Esophagus squamous epithelium (tissue), 5 donors: Measurements from ENCODE around the gene DPEP1. TPM values are rescaled to one million over a fixed set of nuclear protein-coding genes. Genes with fewer than 3 reads are reported as not detected.
"Not testable (repeated sequence)": the region's sequence is repeated elsewhere in the genome, so short reads cannot be mapped to it uniquely, and the experiment has no call there.

Experiments used
- DNase-seq: peaks from one replicate; lab custom pipeline; 2025; lab: John Stamatoyannopoulos, UW
- H3K27ac ChIP-seq, 4 donors: fragments of 200-600 bp; sonication (generic); one replicate each; pipeline ENCODE4 v1.5.1; 2016 to 2019; ENCODE audit warnings: mild to moderate bottlenecking in 1 of 4
- H3K27me3 ChIP-seq, 4 donors: fragments of 200-600 bp; sonication (generic); 1 replicate in 3 of 4; 2 replicates in 1 of 4; pipeline versions ENCODE4 v1.5.1 to v1.6.0; 2017 to 2021; ENCODE audit warnings: antibody characterized with exemption in 1 of 4
- H3K36me3 ChIP-seq, 3 donors: fragments of 200-600 bp; sonication (generic); one replicate each; pipeline ENCODE4 v1.5.1; 2016 to 2019
- H3K4me1 ChIP-seq, 3 donors: fragments of 200-600 bp; sonication (generic); one replicate each; pipeline ENCODE4 v1.5.1; 2017 to 2019
- H3K4me3 ChIP-seq, 4 donors: fragments of 200-600 bp; sonication (generic); 1 replicate in 3 of 4; 2 replicates in 1 of 4; pipeline ENCODE4 v1.5.1; 2016 to 2019; ENCODE audit warnings: mild to moderate bottlenecking in 2 of 4, moderate library complexity in 1 of 4
- H3K9me3 ChIP-seq, 3 donors: fragments of 200-600 bp; sonication (generic); one replicate each; pipeline ENCODE4 v1.5.1; 2016 to 2019
- CTCF ChIP-seq, 6 experiments: fragments of 450-650 bp in 4 of 6; fragments of 200-600 bp in 2 of 6; sonication (generic) in 2 of 6; IDR thresholded peaks; one replicate each; pipeline ENCODE4 v1.5.1; 2016 to 2019; ENCODE audit warnings: antibody characterized with exemption in 6 of 6, mild to moderate bottlenecking in 4 of 6, moderate library complexity in 4 of 6
- POLR2A ChIP-seq, 4 donors: fragments of 450-650 bp; IDR thresholded peaks; one replicate each; pipeline ENCODE4 v1.6.1; 2017; ENCODE audit warnings: antibody characterized with exemption in 4 of 4, mild to moderate bottlenecking in 4 of 4, moderate library complexity in 3 of 4
- WGBS, 2 donors: methylation state at CpG; one replicate each; pipeline ENCODE4 v1.1.5; 2018; 5-methylcytosine and 5-hydroxymethylcytosine counted together
- intact Hi-C: fragments of 100-400 bp; cut with DNase I; formaldehyde crosslinking; loops from one replicate; pipeline ENCODE4 v1.15.0; 2022
- total RNA-seq, 4 donors: library from RNA; depleted of rRNA; stranded (reverse); fragments of >200 nt; gene quantifications; one replicate each; pipeline ENCODE4 v1.1.0, GENCODE V29; 2016
- donor health status: DM: yes; HTN: yes; CAD: no.

Gene DPEP1
- total RNA-seq, 4 donors from 2014 or later = 0.76 to 4.1 TPM; not detected in 2

- Histone ChIP-seq H3K4me3 (no peak overlapping the region), H3K27me3 (peaks cover 0 to 43% (median 0%) of the 10 kb centered on the region in 4 donors), H3K4me1 (peaks cover 32 to 46% (median 32%) of the 10 kb centered on the region in 3 donors), H3K27ac (no peak overlapping the region), H3K9me3 (no peaks in the 10 kb centered on the region), H3K36me3 (peaks cover 12 to 20% (median 19%) of the 10 kb centered on the region in 3 donors)
- 76 to 83% methylated on average over 6 to 22 of the region's 30 CpGs for WGBS, 2 donors
- intact Hi-C loops = no loop called here
- DNase-seq = no peak
- TF ChIP-seq CTCF (IDR thresholded peaks at IDR 0.05) = no peak
- no peak for TF ChIP-seq POLR2A (IDR thresholded peaks at IDR 0.05)
Measured at GRCh38 chr16:89567656-89568594, 45.5 kb upstream of the DPEP1 start.

GRCh38 chr16:89569506-89570341 is 43.7 kb upstream of the DPEP1 start:
- no peak for TF ChIP-seq POLR2A (IDR thresholded peaks at IDR 0.05)
- TF ChIP-seq CTCF (IDR thresholded peaks at IDR 0.05) = no peak
- WGBS, 2 donors = 61 to 75% methylated on average over 5 to 13 of the region's 23 CpGs
- Histone ChIP-seq H3K9me3 (no peaks in the 10 kb centered on the region), H3K36me3 (peaks cover 0 to 2% (median under 1%) of the 10 kb centered on the region in 3 donors), H3K4me3 (no peak overlapping the region), H3K4me1 (peaks cover 17 to 37% (median 23%) of the 10 kb centered on the region in 3 donors), H3K27me3 (peaks cover 0 to 61% (median 4%) of the 10 kb centered on the region in 4 donors), H3K27ac (no peak overlapping the region)
- intact Hi-C loops = no loop called here
- DNase-seq = no peak

- intact Hi-C loops = no loop called here
- no peak for TF ChIP-seq CTCF (IDR thresholded peaks at IDR 0.05)
- TF ChIP-seq POLR2A (IDR thresholded peaks at IDR 0.05) = no peak
- no peak for DNase-seq
Measured at GRCh38 chr16:89570342-89570923, 43.0 kb upstream of the DPEP1 start.

GRCh38 chr16:89570983-89571598 is 42.4 kb upstream of the DPEP1 start:
- intact Hi-C loops, H3K9me3 ChIP-seq, H3K4me3 ChIP-seq, H3K27ac ChIP-seq, DNase-seq, H3K36me3 ChIP-seq: not testable (repeated sequence)
- H3K4me1 ChIP-seq = peaks cover 14 to 37% (median 23%) of the 10 kb centered on the region in 3 donors
- peaks cover 7 to 75% (median 9%) of the 10 kb centered on the region in 4 donors for H3K27me3 ChIP-seq
- WGBS, 2 donors = 74% methylated on average over 21 of the region's 36 CpGs; no CpG with 5 or more reads in 1 of the 2 donors

More at GRCh38 chr16:89570342-89570923, 43.0 kb upstream of the DPEP1 start:
- no peak overlapping the region for H3K27ac ChIP-seq
- WGBS, 2 donors = 73 to 78% methylated on average over 15 to 23 of the region's 30 CpGs
- H3K4me3 ChIP-seq = no peak overlapping the region
- H3K4me1 ChIP-seq = peaks cover 17 to 37% (median 23%) of the 10 kb centered on the region in 3 donors
- no peaks in the 10 kb centered on the region for H3K36me3 ChIP-seq
- H3K9me3 ChIP-seq = no peaks in the 10 kb centered on the region
- H3K27me3 ChIP-seq = peaks cover 4 to 68% (median 8%) of the 10 kb centered on the region in 4 donors

- no peak for TF ChIP-seq CTCF (IDR thresholded peaks at IDR 0.05)
- TF ChIP-seq POLR2A (IDR thresholded peaks at IDR 0.05) = no peak
- Histone ChIP-seq H3K27ac (no peak overlapping the region), H3K27me3 (peaks cover 7 to 81% (median 11%) of the 10 kb centered on the region in 4 donors), H3K9me3 (no peaks in the 10 kb centered on the region), H3K4me3 (no peak overlapping the region), H3K4me1 (peaks cover 15 to 38% (median 23%) of the 10 kb centered on the region in 3 donors), H3K36me3 (no peaks in the 10 kb centered on the region)
- DNase-seq = no peak
- intact Hi-C loops = no loop called here
- 63 to 64% methylated on average over 5 to 7 of the region's 18 CpGs for WGBS, 2 donors
Measured at GRCh38 chr16:89571636-89572035, 41.8 kb upstream of the DPEP1 start.
